ENCODE measurements around the gene GALNS.

Gene GALNS

GRCh38 chr16:88782454-88783390 lies 74.0 kb downstream of the GALNS start:
- H3K4me3 ChIP-seq (ENCODE audit: low read depth, low read length), result peak overlapping the region; percentile 67
- TF ChIP-seq CTCF (IDR thresholded peaks at IDR 0.05; ENCODE audit: insufficient read depth, low read depth, low read length, missing control alignments), result no peak
- DNase-seq (ENCODE audit: low read depth), result peak; percentile 53

- TF ChIP-seq CTCF (IDR thresholded peaks at IDR 0.05; ENCODE audit: insufficient read depth, low read depth, low read length, missing control alignments), result no peak
- H3K4me3 ChIP-seq (ENCODE audit: low read depth, low read length), result peak overlapping the region; percentile 67
- peak; percentile 82 for DNase-seq (ENCODE audit: low read depth)
Measured at GRCh38 chr16:88781140-88782077, 75.3 kb downstream of the GALNS start.

GRCh38 chr16:88780142-88781062 lies 76.3 kb downstream of the GALNS start:
- H3K4me3 ChIP-seq (ENCODE audit: low read depth, low read length), result peak overlapping the region; percentile 67

GRCh38 chr16:88779406-88780141 lies 77.2 kb downstream of the GALNS start:
- DNase-seq (ENCODE audit: low read depth), result no peak
- no peak for TF ChIP-seq CTCF (IDR thresholded peaks at IDR 0.05; ENCODE audit: insufficient read depth, low read depth, low read length, missing control alignments)
- H3K4me3 ChIP-seq (ENCODE audit: low read depth, low read length), result no peak overlapping the region

More at GRCh38 chr16:88780142-88781062, 76.3 kb downstream of the GALNS start:
- no peak for TF ChIP-seq CTCF (IDR thresholded peaks at IDR 0.05; ENCODE audit: insufficient read depth, low read depth, low read length, missing control alignments)
- no peak for DNase-seq (ENCODE audit: low read depth)

- DNase-seq (ENCODE audit: low read depth), result no peak
- no peak overlapping the region for H3K4me3 ChIP-seq (ENCODE audit: low read depth, low read length)
- no peak for TF ChIP-seq CTCF (IDR thresholded peaks at IDR 0.05; ENCODE audit: insufficient read depth, low read depth, low read length, missing control alignments)
Measured at GRCh38 chr16:88778541-88779065, 78.1 kb downstream of the GALNS start.
